ENCODE results near the gene FOXO1.

The FOXO1 gene

GRCh38 chr13:40618581-40619478 is 47.6 kb downstream of the FOXO1 start:
- Histone ChIP-seq H3K4me3 (ENCODE audit: low read length) (peak overlapping the region; percentile 69), H3K4me1 (ENCODE audit: control insufficient read depth, insufficient read depth, low read length) (peaks cover 71% of the 10 kb centered on the region), H3K9me3 (ENCODE audit: control insufficient read depth, low read length) (no peaks in the 10 kb centered on the region), H3K27me3 (replicated peaks; ENCODE audit: control insufficient read depth, insufficient read depth, low read length) (no peaks in the 10 kb centered on the region), H3K36me3 (ENCODE audit: control insufficient read depth, insufficient read depth, low read length, severe bottlenecking) (peaks cover 11% of the 10 kb centered on the region), H3K9ac (ENCODE audit: low read length) (peak overlapping the region; percentile 35)
- no peak for DNase-seq (ENCODE audit: low read depth)

GRCh38 chr13:40617801-40618356 is 48.6 kb downstream of the FOXO1 start:
- Histone ChIP-seq H3K9ac (ENCODE audit: low read length) (no peak overlapping the region), H3K27me3 (replicated peaks; ENCODE audit: control insufficient read depth, insufficient read depth, low read length) (no peaks in the 10 kb centered on the region), H3K4me3 (ENCODE audit: low read length) (peak overlapping the region; percentile 69), H3K36me3 (ENCODE audit: control insufficient read depth, insufficient read depth, low read length, severe bottlenecking) (peaks cover 16% of the 10 kb centered on the region), H3K9me3 (ENCODE audit: control insufficient read depth, low read length) (no peaks in the 10 kb centered on the region), H3K4me1 (ENCODE audit: control insufficient read depth, insufficient read depth, low read length) (peaks cover 71% of the 10 kb centered on the region)
- no peak for DNase-seq (ENCODE audit: low read depth)

- DNase-seq (ENCODE audit: low read depth) = no peak
- no peak overlapping the region for H3K9ac ChIP-seq (ENCODE audit: low read length)
- peaks cover 30% of the 10 kb centered on the region for H3K36me3 ChIP-seq (ENCODE audit: control insufficient read depth, insufficient read depth, low read length, severe bottlenecking)
- no peaks in the 10 kb centered on the region for H3K27me3 ChIP-seq (replicated peaks; ENCODE audit: control insufficient read depth, insufficient read depth, low read length)
- no peaks in the 10 kb centered on the region for H3K9me3 ChIP-seq (ENCODE audit: control insufficient read depth, low read length)
- H3K4me3 ChIP-seq (ENCODE audit: low read length) = no peak overlapping the region
- H3K4me1 ChIP-seq (ENCODE audit: control insufficient read depth, insufficient read depth, low read length) = peaks cover 58% of the 10 kb centered on the region
Measured at GRCh38 chr13:40615619-40616018, 50.8 kb downstream of the FOXO1 start.

GRCh38 chr13:40613914-40614313 is 52.5 kb downstream of the FOXO1 start:
- peaks cover 30% of the 10 kb centered on the region for H3K36me3 ChIP-seq (ENCODE audit: control insufficient read depth, insufficient read depth, low read length, severe bottlenecking)
- no peak for DNase-seq (ENCODE audit: low read depth)
- no peak overlapping the region for H3K4me3 ChIP-seq (ENCODE audit: low read length)
- H3K9ac ChIP-seq (ENCODE audit: low read length) = no peak overlapping the region
- no peaks in the 10 kb centered on the region for H3K9me3 ChIP-seq (ENCODE audit: control insufficient read depth, low read length)
- H3K4me1 ChIP-seq (ENCODE audit: control insufficient read depth, insufficient read depth, low read length) = peaks cover 41% of the 10 kb centered on the region
- H3K27me3 ChIP-seq (replicated peaks; ENCODE audit: control insufficient read depth, insufficient read depth, low read length) = no peaks in the 10 kb centered on the region

- Histone ChIP-seq H3K36me3 (ENCODE audit: control insufficient read depth, insufficient read depth, low read length, severe bottlenecking) (peaks cover 30% of the 10 kb centered on the region), H3K4me1 (ENCODE audit: control insufficient read depth, insufficient read depth, low read length) (peaks cover 35% of the 10 kb centered on the region), H3K9ac (ENCODE audit: low read length) (no peak overlapping the region), H3K27me3 (replicated peaks; ENCODE audit: control insufficient read depth, insufficient read depth, low read length) (no peaks in the 10 kb centered on the region), H3K4me3 (ENCODE audit: low read length) (no peak overlapping the region), H3K9me3 (ENCODE audit: control insufficient read depth, low read length) (no peaks in the 10 kb centered on the region)
- DNase-seq (ENCODE audit: low read depth) = no peak
Measured at GRCh38 chr13:40613192-40613818, 53.1 kb downstream of the FOXO1 start.

- Histone ChIP-seq H3K9me3 (ENCODE audit: control insufficient read depth, low read length) (no peaks in the 10 kb centered on the region), H3K27me3 (replicated peaks; ENCODE audit: control insufficient read depth, insufficient read depth, low read length) (no peaks in the 10 kb centered on the region), H3K36me3 (ENCODE audit: control insufficient read depth, insufficient read depth, low read length, severe bottlenecking) (peaks cover 31% of the 10 kb centered on the region), H3K4me3 (ENCODE audit: low read length) (no peak overlapping the region), H3K9ac (ENCODE audit: low read length) (no peak overlapping the region), H3K4me1 (ENCODE audit: control insufficient read depth, insufficient read depth, low read length) (peaks cover 24% of the 10 kb centered on the region)
- DNase-seq (ENCODE audit: low read depth) = no peak
Measured at GRCh38 chr13:40612041-40612440, 54.4 kb downstream of the FOXO1 start.

- no peak overlapping the region for H3K4me3 ChIP-seq (ENCODE audit: low read length)
- no peak for DNase-seq (ENCODE audit: low read depth)
Measured at GRCh38 chr13:40611635-40612034, 54.8 kb downstream of the FOXO1 start.

GRCh38 chr13:40611004-40611403 is 55.4 kb downstream of the FOXO1 start:
- H3K9me3 ChIP-seq (ENCODE audit: control insufficient read depth, low read length) = no peaks in the 10 kb centered on the region
- H3K27me3 ChIP-seq (replicated peaks; ENCODE audit: control insufficient read depth, insufficient read depth, low read length) = no peaks in the 10 kb centered on the region
- DNase-seq (ENCODE audit: low read depth) = no peak
- peaks cover 31% of the 10 kb centered on the region for H3K36me3 ChIP-seq (ENCODE audit: control insufficient read depth, insufficient read depth, low read length, severe bottlenecking)
- H3K4me3 ChIP-seq (ENCODE audit: low read length) = no peak overlapping the region
- peaks cover 21% of the 10 kb centered on the region for H3K4me1 ChIP-seq (ENCODE audit: control insufficient read depth, insufficient read depth, low read length)
- H3K9ac ChIP-seq (ENCODE audit: low read length) = no peak overlapping the region

More at GRCh38 chr13:40611635-40612034, 54.8 kb downstream of the FOXO1 start:
- peaks cover 31% of the 10 kb centered on the region for H3K36me3 ChIP-seq (ENCODE audit: control insufficient read depth, insufficient read depth, low read length, severe bottlenecking)
- peaks cover 21% of the 10 kb centered on the region for H3K4me1 ChIP-seq (ENCODE audit: control insufficient read depth, insufficient read depth, low read length)
- no peaks in the 10 kb centered on the region for H3K9me3 ChIP-seq (ENCODE audit: control insufficient read depth, low read length)
- H3K27me3 ChIP-seq (replicated peaks; ENCODE audit: control insufficient read depth, insufficient read depth, low read length) = no peaks in the 10 kb centered on the region
- H3K9ac ChIP-seq (ENCODE audit: low read length) = no peak overlapping the region

- Histone ChIP-seq H3K27me3 (replicated peaks; ENCODE audit: control insufficient read depth, insufficient read depth, low read length) (no peaks in the 10 kb centered on the region), H3K9me3 (ENCODE audit: control insufficient read depth, low read length) (no peaks in the 10 kb centered on the region), H3K36me3 (ENCODE audit: control insufficient read depth, insufficient read depth, low read length, severe bottlenecking) (peaks cover 31% of the 10 kb centered on the region), H3K9ac (ENCODE audit: low read length) (no peak overlapping the region), H3K4me1 (ENCODE audit: control insufficient read depth, insufficient read depth, low read length) (peaks cover 18% of the 10 kb centered on the region), H3K4me3 (ENCODE audit: low read length) (no peak overlapping the region)
- no peak for DNase-seq (ENCODE audit: low read depth)
Measured at GRCh38 chr13:40609972-40610726, 56.3 kb downstream of the FOXO1 start.

GRCh38 chr13:40608308-40608707 is 58.1 kb downstream of the FOXO1 start:
- Histone ChIP-seq H3K27me3 (replicated peaks; ENCODE audit: control insufficient read depth, insufficient read depth, low read length) (no peaks in the 10 kb centered on the region), H3K4me3 (ENCODE audit: low read length) (no peak overlapping the region), H3K9me3 (ENCODE audit: control insufficient read depth, low read length) (no peaks in the 10 kb centered on the region), H3K36me3 (ENCODE audit: control insufficient read depth, insufficient read depth, low read length, severe bottlenecking) (peaks cover 24% of the 10 kb centered on the region), H3K9ac (ENCODE audit: low read length) (no peak overlapping the region), H3K4me1 (ENCODE audit: control insufficient read depth, insufficient read depth, low read length) (peaks cover 13% of the 10 kb centered on the region)
- no peak for DNase-seq (ENCODE audit: low read depth)

- DNase-seq (ENCODE audit: low read depth) = no peak
- no peak overlapping the region for H3K4me3 ChIP-seq (ENCODE audit: low read length)
- no peaks in the 10 kb centered on the region for H3K4me1 ChIP-seq (ENCODE audit: control insufficient read depth, insufficient read depth, low read length)
- H3K27me3 ChIP-seq (replicated peaks; ENCODE audit: control insufficient read depth, insufficient read depth, low read length) = no peaks in the 10 kb centered on the region
- no peaks in the 10 kb centered on the region for H3K9me3 ChIP-seq (ENCODE audit: control insufficient read depth, low read length)
- H3K36me3 ChIP-seq (ENCODE audit: control insufficient read depth, insufficient read depth, low read length, severe bottlenecking) = peaks cover 5% of the 10 kb centered on the region
- no peak overlapping the region for H3K9ac ChIP-seq (ENCODE audit: low read length)
Measured at GRCh38 chr13:40605573-40605972, 60.9 kb downstream of the FOXO1 start.
